ENCODE data around the gene CTIF.

Gene CTIF

GRCh38 chr18:48665654-48666053 lies 126.8 kb downstream of the CTIF start:
- Histone ChIP-seq H3K4me3 (ENCODE audit: severe bottlenecking) (no peak overlapping the region), H3K27me3 (ENCODE audit: insufficient read depth, poor library complexity, severe bottlenecking) (no peaks in the 10 kb centered on the region), H3K9me3 (ENCODE audit: severe bottlenecking) (no peaks in the 10 kb centered on the region), H3K27ac (ENCODE audit: poor library complexity, severe bottlenecking) (no peak overlapping the region), H3K4me1 (ENCODE audit: insufficient read depth, poor library complexity, severe bottlenecking) (peaks cover 16% of the 10 kb centered on the region), H3K36me3 (ENCODE audit: low read depth) (peaks cover 28% of the 10 kb centered on the region)
- ATAC-seq (ENCODE audit: low read depth) (no peak), DNase-seq (ENCODE audit: low spot score) (no peak)
- TF ChIP-seq, protein P1, sequence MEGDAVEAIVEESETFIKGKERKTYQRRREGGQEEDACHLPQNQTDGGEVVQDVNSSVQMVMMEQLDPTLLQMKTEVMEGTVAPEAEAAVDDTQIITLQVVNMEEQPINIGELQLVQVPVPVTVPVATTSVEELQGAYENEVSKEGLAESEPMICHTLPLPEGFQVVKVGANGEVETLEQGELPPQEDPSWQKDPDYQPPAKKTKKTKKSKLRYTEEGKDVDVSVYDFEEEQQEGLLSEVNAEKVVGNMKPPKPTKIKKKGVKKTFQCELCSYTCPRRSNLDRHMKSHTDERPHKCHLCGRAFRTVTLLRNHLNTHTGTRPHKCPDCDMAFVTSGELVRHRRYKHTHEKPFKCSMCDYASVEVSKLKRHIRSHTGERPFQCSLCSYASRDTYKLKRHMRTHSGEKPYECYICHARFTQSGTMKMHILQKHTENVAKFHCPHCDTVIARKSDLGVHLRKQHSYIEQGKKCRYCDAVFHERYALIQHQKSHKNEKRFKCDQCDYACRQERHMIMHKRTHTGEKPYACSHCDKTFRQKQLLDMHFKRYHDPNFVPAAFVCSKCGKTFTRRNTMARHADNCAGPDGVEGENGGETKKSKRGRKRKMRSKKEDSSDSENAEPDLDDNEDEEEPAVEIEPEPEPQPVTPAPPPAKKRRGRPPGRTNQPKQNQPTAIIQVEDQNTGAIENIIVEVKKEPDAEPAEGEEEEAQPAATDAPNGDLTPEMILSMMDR (IDR thresholded peaks at IDR 0.05; ENCODE audit: poor library complexity, severe bottlenecking) = no peak

DNA sequence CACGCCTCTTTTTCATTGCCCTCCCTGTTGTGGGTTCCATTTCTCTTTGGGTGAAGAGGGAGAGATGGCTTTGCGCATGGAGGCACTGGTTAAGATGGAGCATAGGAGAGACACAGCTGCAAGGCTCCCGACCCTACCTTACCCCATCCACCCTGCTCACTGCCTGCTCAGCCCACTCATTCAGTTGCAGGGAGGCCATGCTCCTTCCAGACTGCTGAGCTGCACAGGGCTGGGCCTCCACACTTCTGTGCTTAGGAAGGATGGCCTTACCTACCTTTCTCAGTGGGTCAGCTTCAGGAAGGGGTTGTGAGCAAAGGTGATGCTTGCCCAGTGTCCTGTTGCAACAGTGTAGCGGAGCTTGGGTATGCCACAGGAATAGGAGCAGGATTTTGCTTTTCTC lies 127.8 kb downstream of the CTIF start:
- TF ChIP-seq, protein P1 (IDR thresholded peaks at IDR 0.05; ENCODE audit: poor library complexity, severe bottlenecking) = no peak

DNA sequence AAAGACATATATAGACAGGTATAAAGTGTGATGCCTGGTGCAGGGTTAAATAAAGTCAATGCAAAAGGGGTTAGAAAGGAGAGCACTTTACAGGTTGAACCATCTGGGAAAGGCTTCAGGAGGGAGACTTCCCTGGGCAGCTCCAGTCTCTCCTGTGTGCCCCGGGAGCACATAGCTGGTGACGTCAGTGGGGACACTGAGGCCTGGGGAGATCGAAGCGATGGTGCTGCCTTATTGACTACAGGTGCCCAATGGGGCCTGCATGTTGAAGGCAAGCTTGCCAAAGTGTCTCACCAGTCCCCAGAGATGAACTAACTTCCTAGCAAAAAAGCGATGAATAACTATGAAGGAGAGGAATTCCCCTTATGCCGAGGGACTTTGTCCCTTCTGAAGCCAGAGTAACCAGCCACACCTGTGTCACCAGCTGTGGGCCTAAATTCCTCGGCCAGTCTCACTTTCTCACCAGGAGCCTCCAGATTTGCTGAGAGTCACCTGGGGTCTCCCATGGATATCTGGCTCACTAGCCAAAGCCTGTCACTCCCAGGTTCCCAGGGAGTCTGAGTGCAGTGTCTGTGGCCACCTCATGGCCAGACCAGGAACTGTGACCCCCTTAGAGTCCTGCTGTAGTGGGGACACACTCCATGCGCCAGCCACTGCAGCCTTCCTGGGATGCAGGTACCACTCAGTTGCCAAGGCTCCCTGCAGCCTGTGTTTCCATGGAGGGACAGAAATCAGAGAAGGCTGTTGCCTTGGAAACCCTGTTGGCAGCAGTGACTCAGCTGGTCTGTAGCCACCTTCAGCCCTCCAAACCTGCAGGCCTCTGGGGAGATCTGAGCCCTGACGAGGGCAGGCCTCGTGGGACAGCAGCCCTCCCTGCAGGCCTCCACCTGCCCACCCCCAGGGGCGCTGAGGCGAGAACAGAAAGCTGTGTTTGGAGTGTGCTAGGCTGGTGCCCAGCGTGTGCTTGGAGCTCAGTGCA lies 128.7 kb downstream of the CTIF start:
- Histone ChIP-seq H3K36me3 (ENCODE audit: low read depth) (peaks cover 39% of the 10 kb centered on the region), H3K27ac (ENCODE audit: poor library complexity, severe bottlenecking) (no peak overlapping the region), H3K4me3 (ENCODE audit: severe bottlenecking) (no peak overlapping the region), H3K27me3 (ENCODE audit: insufficient read depth, poor library complexity, severe bottlenecking) (no peaks in the 10 kb centered on the region), H3K9me3 (ENCODE audit: severe bottlenecking) (peaks cover 8% of the 10 kb centered on the region), H3K4me1 (ENCODE audit: insufficient read depth, poor library complexity, severe bottlenecking) (peaks cover 2% of the 10 kb centered on the region)
- TF ChIP-seq, protein P1 (IDR thresholded peaks at IDR 0.05; ENCODE audit: poor library complexity, severe bottlenecking) = peak; percentile 22
- ATAC-seq (ENCODE audit: low read depth) (peak; percentile 54; the same call in 2 of the 3 replicates), DNase-seq (ENCODE audit: low spot score) (no peak)

More for the DNA sequence above, 127.8 kb downstream of the CTIF start:
- Histone ChIP-seq H3K4me1 (ENCODE audit: insufficient read depth, poor library complexity, severe bottlenecking) (peaks cover 11% of the 10 kb centered on the region), H3K27me3 (ENCODE audit: insufficient read depth, poor library complexity, severe bottlenecking) (no peaks in the 10 kb centered on the region), H3K36me3 (ENCODE audit: low read depth) (peaks cover 38% of the 10 kb centered on the region), H3K9me3 (ENCODE audit: severe bottlenecking) (peaks cover 8% of the 10 kb centered on the region), H3K4me3 (ENCODE audit: severe bottlenecking) (no peak overlapping the region), H3K27ac (ENCODE audit: poor library complexity, severe bottlenecking) (no peak overlapping the region)
- ATAC-seq (ENCODE audit: low read depth) = no peak
- DNase-seq (ENCODE audit: low spot score) = no peak

- no peaks in the 10 kb centered on the region for H3K27me3 ChIP-seq (ENCODE audit: insufficient read depth, poor library complexity, severe bottlenecking)
- peaks cover 39% of the 10 kb centered on the region for H3K36me3 ChIP-seq (ENCODE audit: low read depth)
- no peaks in the 10 kb centered on the region for H3K4me1 ChIP-seq (ENCODE audit: insufficient read depth, poor library complexity, severe bottlenecking)
- no peak for ATAC-seq (ENCODE audit: low read depth)
- TF ChIP-seq, protein P1 (IDR thresholded peaks at IDR 0.05; ENCODE audit: poor library complexity, severe bottlenecking) = no peak
- no peak overlapping the region for H3K4me3 ChIP-seq (ENCODE audit: severe bottlenecking)
- peaks cover 8% of the 10 kb centered on the region for H3K9me3 ChIP-seq (ENCODE audit: severe bottlenecking)
- H3K27ac ChIP-seq (ENCODE audit: poor library complexity, severe bottlenecking) = no peak overlapping the region
- DNase-seq (ENCODE audit: low spot score) = no peak
Measured at GRCh38 chr18:48668466-48669179, 129.8 kb downstream of the CTIF start.
